ENCODE results near the gene OXGR1.
A peak's percentile ranks its signal among the peaks of the same experiment; 100 is the strongest.

OXGR1 gene

GRCh38 chr13:97011446-97012131, 17.3 kb upstream of the OXGR1 start:
- DNase-seq (ENCODE audit: low read depth): no peak
- H3K4me3 ChIP-seq (ENCODE audit: low read depth, low read length): no peak overlapping the region

- no peak overlapping the region for H3K4me3 ChIP-seq (ENCODE audit: low read depth, low read length)
- DNase-seq (ENCODE audit: low read depth): no peak
Measured at GRCh38 chr13:97008643-97009042, 14.4 kb upstream of the OXGR1 start.

- DNase-seq (ENCODE audit: low read depth): no peak
- no peak overlapping the region for H3K4me3 ChIP-seq (ENCODE audit: low read depth, low read length)
Measured at GRCh38 chr13:97005625-97006262, 11.5 kb upstream of the OXGR1 start.

GRCh38 chr13:97004886-97005285, 10.6 kb upstream of the OXGR1 start:
- no peak for DNase-seq (ENCODE audit: low read depth)
- H3K4me3 ChIP-seq (ENCODE audit: low read depth, low read length): no peak overlapping the region

GRCh38 chr13:97004096-97004876, 10.0 kb upstream of the OXGR1 start:
- no peak overlapping the region for H3K4me3 ChIP-seq (ENCODE audit: low read depth, low read length)
- no peak for DNase-seq (ENCODE audit: low read depth)

- no peak for DNase-seq (ENCODE audit: low read depth)
- no peak overlapping the region for H3K4me3 ChIP-seq (ENCODE audit: low read depth, low read length)
Measured at GRCh38 chr13:97003071-97003470, 8.8 kb upstream of the OXGR1 start.

- H3K4me3 ChIP-seq (ENCODE audit: low read depth, low read length): no peak overlapping the region
- no peak for DNase-seq (ENCODE audit: low read depth)
Measured at GRCh38 chr13:97002581-97002980, 8.3 kb upstream of the OXGR1 start.

- no peak overlapping the region for H3K4me3 ChIP-seq (ENCODE audit: low read depth, low read length)
- no peak for DNase-seq (ENCODE audit: low read depth)
Measured at GRCh38 chr13:97001636-97002035, 7.4 kb upstream of the OXGR1 start.

GRCh38 chr13:97000295-97000925, 6.1 kb upstream of the OXGR1 start:
- DNase-seq (ENCODE audit: low read depth): no peak
- no peak overlapping the region for H3K4me3 ChIP-seq (ENCODE audit: low read depth, low read length)

GRCh38 chr13:96999091-96999490, 4.8 kb upstream of the OXGR1 start:
- no peak for DNase-seq (ENCODE audit: low read depth)
- no peak overlapping the region for H3K4me3 ChIP-seq (ENCODE audit: low read depth, low read length)

- no peak for DNase-seq (ENCODE audit: low read depth)
- no peak overlapping the region for H3K4me3 ChIP-seq (ENCODE audit: low read depth, low read length)
Measured at GRCh38 chr13:96998051-96998450, 3.8 kb upstream of the OXGR1 start.

GRCh38 chr13:96996886-96997285, 2.6 kb upstream of the OXGR1 start:
- no peak for DNase-seq (ENCODE audit: low read depth)
- no peak overlapping the region for H3K4me3 ChIP-seq (ENCODE audit: low read depth, low read length)

- H3K4me3 ChIP-seq (ENCODE audit: low read depth, low read length): no peak overlapping the region
- DNase-seq (ENCODE audit: low read depth): no peak
Measured at GRCh38 chr13:96996107-96996506, 1.8 kb upstream of the OXGR1 start.

GRCh38 chr13:96994858-96995243, 575 bp upstream of the OXGR1 start:
- no peak for DNase-seq (ENCODE audit: low read depth)

GRCh38 chr13:96993634-96994016, 651 bp downstream of the OXGR1 start:
- H3K4me3 ChIP-seq (ENCODE audit: low read depth, low read length): peak overlapping the region; percentile 56
- DNase-seq (ENCODE audit: low read depth): no peak

More at GRCh38 chr13:96994858-96995243, 575 bp upstream of the OXGR1 start:
- no peak overlapping the region for H3K4me3 ChIP-seq (ENCODE audit: low read depth, low read length)

GRCh38 chr13:96992633-96993032, 1.6 kb downstream of the OXGR1 start:
- no peak overlapping the region for H3K4me3 ChIP-seq (ENCODE audit: low read depth, low read length)
- no peak for DNase-seq (ENCODE audit: low read depth)

- H3K4me3 ChIP-seq (ENCODE audit: low read depth, low read length): no peak overlapping the region
- no peak for DNase-seq (ENCODE audit: low read depth)
Measured at GRCh38 chr13:96991072-96991471, 3.2 kb downstream of the OXGR1 start.

- H3K4me3 ChIP-seq (ENCODE audit: low read depth, low read length): no peak overlapping the region
- no peak for DNase-seq (ENCODE audit: low read depth)
Measured at GRCh38 chr13:96988441-96988840, 5.8 kb downstream of the OXGR1 start.

GRCh38 chr13:96984051-96984508, 10.2 kb downstream of the OXGR1 start:
- no peak for DNase-seq (ENCODE audit: low read depth)
- no peak overlapping the region for H3K4me3 ChIP-seq (ENCODE audit: low read depth, low read length)

GRCh38 chr13:96982672-96983071, 11.6 kb downstream of the OXGR1 start:
- no peak overlapping the region for H3K4me3 ChIP-seq (ENCODE audit: low read depth, low read length)
- no peak for DNase-seq (ENCODE audit: low read depth)

Measured in skeletal muscle cell (primary cell).